ENCODE results near the gene KLF6.

- TF ChIP-seq CTCF (conservative IDR thresholded peaks at IDR 0.05), result no peak
- TF ChIP-seq EZH2 (IDR thresholded peaks at IDR 0.05; ENCODE audit: low read depth), result no peak
Observed at GRCh38 chr10:3760083-3760482, 24.9 kb downstream of the KLF6 start.
